SK-N-DZ (cell line): ENCODE measurements around the gene MMP3.

ENCODE experiments used
- DNase-seq: peaks from one replicate; pipeline ENCODE4 v3.0.0-alpha.2; 2015; ENCODE audit warnings: low spot score

The MMP3 gene

DNA sequence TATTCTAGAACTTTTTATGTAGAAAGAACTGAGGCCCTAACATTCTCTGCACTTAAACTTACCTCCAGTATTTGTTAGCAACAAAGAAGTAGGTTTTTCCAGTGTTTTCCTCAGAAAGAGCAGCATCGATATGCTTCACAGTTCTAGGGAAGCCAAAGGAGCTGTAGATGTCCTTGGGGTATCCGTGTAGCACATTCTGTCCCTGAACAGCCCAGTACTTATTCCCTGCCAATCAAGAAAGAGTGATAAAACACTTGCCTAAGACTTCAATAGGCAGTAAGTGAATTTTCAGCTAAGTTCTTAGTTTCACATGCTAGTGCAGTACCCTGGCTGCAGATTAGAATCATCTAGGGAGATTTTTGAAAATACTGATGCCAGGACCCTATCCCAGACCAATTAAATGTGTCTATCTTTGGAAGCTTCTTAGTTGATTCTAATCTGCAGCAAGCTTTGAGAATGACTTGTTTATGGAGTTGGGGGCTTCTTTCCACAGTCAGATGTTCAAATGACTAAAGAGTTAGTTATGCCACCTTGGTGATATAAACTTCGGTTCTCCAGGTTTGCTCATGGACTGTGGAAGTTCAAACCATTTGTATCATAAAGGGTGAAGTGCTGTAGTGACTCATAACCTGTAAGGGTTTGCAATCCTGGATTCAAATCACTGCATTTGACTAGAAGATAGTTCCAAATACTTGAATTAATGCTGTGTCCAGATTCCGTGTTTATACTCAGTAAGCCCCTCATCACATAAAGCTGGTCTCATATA, 52.0 kb downstream of the MMP3 start:
- DNase-seq: no peak

DNA sequence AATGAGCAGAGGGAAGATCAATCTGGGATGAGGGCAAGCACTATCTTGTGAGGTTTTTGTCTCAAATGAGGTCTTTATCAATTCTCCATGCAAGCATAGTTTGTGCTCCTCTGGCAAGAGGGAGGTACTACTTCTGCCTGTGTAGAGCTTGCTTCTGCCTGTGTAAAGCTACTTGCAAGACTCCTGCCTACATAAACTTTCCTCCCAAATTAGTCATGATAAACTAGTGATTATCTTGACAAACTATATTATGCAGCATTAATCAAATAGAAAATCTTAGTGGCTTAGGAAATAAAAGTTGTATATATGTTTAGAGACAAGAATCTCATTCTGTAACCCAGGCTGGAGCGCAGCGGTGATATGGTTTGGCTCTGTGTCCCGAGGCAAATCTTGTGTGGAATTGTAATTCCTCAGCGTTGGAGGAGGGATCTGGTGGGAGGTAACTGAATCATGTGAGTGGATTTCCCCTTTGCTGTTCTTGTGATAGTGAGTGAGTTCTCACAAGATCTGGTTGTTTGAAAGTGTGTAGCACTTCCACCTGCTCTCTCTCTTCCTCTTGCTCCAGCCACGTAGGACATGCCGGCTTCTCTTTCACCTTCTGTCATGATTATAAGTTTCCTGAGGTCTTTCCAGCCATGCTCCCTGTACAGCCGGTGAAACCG, 54.9 kb downstream of the MMP3 start:
- DNase-seq: no peak
